Stimulated activated CD4-positive, alpha-beta T cell treated with anti-CD3 and anti-CD28 coated beads, Interleukin-1b, Interleukin-23, amount 100 ng/mL, for 1 hour (primary cell): ENCODE measurements around the gene SLCO2B1.

Experiments used
- DNase-seq, 2 donors: peaks; one replicate each; pipeline ENCODE4 v3.0.0-alpha.2; 2020; ENCODE audit warnings: low read depth in 2 of 2

SLCO2B1 gene

GRCh38 chr11:75145196-75145971 lies 5.5 kb upstream of the SLCO2B1 start:
- DNase-seq: no peak

DNA sequence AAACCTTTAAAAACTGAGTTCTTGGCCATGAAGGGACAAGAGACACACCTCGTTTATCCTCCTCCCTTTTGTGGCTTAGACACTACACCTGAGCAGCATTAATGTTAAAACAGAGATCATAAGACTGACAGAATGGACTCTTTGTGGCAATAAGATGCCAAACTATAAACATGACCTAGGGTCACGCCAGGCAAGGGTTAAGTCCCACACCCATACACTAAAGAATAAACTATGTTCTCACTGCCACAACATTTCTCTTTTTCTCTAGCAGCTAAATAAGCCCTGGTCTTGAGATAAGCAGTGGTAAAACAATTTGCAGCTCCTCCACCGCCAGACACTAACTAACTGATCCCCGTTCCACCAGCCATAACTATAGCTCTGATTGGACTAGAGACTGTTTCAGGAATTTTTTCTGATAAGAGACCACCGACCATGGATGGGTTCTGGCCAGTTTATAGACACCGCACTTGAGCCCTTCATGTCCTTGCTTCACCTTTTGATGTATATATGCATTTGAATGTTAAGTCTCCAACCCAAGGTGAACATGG lies 4.9 kb upstream of the SLCO2B1 start:
- no peak for DNase-seq

DNA sequence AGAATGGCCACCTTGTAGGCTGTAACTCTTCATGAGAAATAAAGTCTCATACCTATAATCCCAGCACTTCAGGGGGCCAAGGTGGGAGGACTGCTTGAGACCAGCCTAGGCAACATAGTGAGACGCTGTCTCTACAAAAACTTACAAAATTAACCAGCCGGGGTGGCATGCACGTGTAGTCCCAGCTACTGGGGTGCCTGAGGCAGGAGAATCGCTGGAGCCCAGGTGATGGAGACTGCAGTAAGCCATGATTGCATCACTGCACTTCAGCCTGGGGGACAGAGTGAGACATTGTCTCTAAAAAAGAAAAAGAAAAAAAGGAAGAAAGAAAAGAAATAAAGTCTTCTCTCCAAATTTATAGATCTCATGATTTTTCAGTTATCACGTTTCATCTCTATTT lies 4.2 kb upstream of the SLCO2B1 start:
- DNase-seq: no peak

DNA sequence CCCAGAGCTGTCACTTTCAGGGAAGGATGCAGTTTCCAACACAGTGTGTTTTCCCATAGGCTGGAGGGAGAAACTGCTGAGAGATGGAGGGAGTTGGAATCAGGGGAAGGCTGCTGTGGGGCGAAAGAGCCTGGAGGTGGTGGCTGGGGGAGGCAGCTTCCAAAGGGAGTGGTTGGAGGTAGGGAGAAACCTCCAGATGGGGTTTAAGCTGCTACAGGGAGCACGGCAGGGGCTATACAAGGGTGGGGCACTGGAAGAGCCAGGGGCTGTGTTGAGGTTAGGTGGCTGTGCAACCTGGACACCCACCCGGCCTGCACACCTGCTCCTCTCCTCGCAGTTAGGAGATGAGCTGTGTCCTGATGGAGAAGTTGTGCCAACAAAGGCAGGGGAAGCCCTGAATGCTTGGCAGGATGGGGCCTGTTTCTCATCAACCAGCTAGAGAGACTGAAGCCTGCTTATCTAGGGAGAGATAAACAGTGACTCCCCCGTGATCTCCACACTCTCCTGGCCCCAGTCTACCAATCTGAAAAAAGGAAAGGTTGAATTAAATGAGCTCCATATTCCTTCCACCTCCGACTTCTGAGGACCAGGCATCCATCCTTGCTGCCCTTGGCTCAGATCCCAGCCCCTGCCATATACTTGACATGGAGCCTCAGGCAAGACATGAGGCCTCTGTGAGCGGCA lies 3.6 kb upstream of the SLCO2B1 start:
- no peak for DNase-seq

GRCh38 chr11:75147875-75148263 lies 3.0 kb upstream of the SLCO2B1 start:
- no peak for DNase-seq

DNA sequence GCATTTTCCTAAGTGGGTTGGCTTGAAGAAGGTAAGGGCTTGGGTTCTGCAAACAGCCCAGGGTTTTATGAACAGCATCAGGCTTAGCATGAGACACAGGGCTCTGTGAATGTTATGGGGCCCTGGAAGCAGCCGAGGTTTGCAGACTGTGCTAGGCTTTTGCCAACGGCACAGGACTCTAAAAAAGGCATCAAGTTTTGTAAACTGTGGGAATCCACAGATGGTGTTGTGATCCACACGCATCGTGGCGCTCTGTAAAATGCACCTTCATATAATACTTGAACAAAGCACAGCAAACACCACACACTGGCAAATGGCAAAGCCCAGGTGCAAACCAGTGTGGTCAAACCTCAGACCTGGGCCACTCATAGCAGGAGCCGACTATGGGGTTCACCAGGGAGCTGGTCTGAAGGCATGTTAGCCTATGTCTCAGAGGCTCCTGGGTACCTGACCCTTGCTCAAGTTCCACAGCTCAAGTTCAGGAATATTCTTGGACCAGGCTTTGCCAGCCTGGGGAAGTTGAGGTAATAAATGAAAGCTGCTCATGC lies 2.4 kb upstream of the SLCO2B1 start:
- DNase-seq: no peak

- DNase-seq: no peak
Observed at GRCh38 chr11:75149766-75150465, 991 bp upstream of the SLCO2B1 start.

- DNase-seq: no peak
Observed at GRCh38 chr11:75151346-75152047, 590 bp downstream of the SLCO2B1 start.

DNA sequence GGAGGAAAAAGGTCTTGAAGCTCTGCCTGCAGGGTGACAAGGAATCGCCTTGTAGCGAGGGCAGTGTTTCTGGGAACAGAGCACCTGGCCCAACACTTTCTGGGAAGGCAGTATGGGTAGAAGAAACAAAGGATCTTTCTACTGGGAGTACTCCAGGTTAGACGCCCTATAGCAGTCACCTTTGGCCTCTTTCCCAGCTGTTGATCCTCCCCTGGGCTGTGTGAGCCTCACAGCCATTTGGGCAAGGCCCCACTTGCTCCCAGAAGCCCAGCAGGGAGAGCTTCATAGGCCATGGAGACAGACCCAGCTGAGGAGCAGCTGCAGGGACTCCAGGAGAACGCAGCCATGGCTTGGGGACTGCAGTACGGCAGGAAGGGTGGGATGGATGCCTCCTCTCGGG lies 1.2 kb downstream of the SLCO2B1 start:
- DNase-seq: no peak

DNA sequence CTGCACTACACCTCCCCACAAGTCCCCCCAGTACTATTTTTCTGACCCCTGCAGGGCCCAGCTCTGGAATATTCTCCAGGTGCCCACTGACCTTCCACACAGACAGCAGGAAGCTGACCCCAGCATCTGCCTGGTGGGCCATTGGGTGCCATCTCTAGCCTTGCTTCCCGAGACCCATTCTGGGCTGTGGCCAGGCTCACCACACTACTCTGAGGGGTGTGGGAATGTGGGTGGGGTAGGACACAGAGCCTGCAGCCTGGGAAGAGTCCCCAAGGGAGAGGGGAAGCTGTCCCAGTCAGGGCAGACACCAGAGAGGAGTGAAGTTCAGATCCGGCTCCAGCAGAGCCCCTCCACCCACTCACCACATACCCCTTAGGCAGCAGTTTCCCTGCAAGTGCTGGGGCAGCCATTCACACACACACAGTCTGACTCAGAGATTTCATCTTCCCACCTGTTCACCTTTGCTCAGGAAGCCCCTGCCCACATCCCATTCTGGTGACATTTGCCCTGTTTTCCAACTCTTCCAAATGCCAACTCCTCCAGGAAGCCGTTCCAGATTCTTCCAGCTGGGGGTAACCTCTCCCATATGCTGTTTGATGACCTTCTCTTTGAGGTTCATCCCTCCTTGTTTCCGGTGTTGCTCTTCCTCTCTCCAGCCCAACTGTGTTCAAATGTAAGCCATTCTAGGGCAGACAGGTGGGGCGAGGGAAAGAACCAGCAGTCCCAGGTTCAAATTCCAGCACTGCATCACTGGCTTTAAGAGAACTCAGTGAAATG lies 1.9 kb downstream of the SLCO2B1 start:
- DNase-seq: no peak

DNA sequence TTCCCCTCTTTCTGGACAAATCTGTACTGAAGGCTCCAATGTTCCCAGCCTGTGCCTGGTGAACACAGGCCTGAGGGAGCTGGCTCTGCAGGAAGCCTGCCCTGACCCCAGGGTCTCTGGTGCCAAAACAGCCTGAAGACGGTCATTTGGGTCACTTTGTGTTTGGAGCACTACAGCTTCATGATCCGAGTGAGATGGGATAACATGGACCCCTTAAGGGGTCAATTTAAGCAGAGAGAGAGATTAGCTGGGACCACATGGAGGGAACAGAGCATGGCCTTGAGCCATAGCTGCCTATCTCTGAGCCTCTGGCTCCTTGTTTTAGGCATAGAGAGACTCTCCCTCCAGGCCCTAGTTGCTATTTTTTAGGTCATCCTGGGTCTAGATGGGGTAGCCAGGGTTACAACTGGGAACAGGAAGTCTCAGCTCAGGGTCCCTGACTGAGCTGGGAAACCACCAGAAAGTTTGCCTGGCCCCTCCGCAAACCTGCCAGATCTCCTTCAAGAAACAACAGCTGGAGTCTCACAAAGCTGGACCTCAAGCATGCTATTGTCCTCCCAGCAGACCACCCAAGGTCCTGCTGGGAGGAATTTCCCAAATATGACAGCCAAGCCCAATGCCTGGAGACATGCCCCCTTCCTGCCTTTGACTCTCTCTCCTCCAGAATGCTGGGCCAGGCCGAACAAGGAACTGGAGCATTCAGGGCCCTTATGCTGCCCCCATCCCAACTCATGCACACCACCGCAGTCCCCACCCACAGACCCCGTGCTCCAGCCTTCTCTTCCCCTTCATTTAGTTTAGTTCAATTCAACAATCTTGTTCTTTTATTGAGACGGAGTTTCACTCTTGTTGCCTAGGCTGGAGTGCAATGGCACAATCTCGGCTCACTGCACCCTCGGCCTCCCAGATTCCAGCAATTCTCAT lies 4.0 kb downstream of the SLCO2B1 start:
- no peak for DNase-seq

GRCh38 chr11:75155570-75156422 lies 4.9 kb downstream of the SLCO2B1 start:
- DNase-seq: no peak

- DNase-seq: no peak
Observed at GRCh38 chr11:75158241-75158640, 7.3 kb downstream of the SLCO2B1 start.

GRCh38 chr11:75158696-75159150 lies 7.8 kb downstream of the SLCO2B1 start:
- DNase-seq: no peak

DNA sequence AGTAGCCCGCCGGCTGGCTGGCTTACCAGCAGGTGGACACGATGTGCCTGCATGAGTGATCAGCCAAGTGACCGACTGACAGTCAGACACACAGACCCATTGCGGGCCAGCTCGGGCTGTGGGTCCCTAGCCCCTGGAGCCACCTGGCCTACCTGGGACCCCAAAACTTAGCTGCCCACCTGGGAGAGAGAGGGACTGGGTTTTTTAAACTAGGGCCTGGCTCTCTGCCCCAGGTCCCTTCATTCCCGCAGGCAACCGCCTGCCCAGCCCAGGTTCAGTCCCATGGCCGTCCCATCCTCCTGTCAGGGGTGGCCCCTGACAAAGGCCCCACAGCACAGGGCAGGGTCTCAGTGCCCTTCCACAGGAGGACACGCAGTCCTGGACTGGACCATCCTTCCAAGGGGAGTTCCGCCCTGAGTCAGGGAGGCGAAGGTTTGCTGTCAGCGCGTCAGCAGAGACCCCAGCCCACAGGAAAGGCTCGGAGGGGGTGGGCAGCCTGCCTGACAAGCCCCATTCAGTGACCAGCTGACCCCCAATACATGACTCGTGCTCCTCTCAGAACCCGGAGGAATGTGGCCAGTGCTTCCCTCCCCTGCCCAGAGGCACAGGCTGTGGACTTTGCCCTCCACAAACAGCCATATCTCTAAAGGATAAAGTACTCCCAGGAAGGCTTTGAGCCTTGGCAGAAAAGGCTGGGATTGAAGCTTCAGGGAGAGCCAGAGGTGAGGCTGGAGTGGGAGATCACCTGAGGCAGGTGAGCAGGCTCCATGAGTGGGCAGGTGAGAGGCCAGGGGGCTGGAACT lies 8.4 kb downstream of the SLCO2B1 start:
- no peak for DNase-seq

DNA sequence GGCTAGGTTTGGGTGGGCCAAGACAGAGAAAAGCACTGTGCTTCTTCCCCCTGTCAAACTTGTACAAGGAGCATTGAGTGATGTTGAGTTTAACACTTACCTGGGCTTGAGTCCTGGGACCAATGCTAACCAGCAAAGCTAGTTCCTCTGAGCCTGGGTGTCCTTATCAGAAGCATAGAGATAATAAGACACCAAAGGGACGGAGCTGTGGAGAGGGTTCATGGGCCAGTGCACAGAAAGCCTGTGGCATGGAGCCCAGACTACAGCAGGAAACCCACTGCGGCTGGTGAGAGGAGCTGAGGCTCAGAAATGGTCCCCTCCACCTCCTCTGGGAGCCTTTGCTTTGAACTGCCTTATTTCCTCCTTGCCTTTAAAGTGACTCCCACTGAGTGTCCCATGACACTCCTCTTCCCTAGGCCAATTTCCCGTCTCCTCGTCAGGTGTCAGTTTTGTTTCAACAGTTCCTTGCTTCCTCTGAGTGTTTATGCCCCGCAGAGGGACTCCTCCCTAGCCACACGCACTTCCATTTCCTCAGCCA lies 9.4 kb downstream of the SLCO2B1 start:
- DNase-seq: no peak

GRCh38 chr11:75160880-75161279 lies 10.0 kb downstream of the SLCO2B1 start:
- no peak for DNase-seq
